Stimulated activated CD8-positive, alpha-beta memory T cell treated with anti-CD3 and anti-CD28 coated beads, Interleukin-15, amount 100 ng/mL, for 48 hours (primary cell): ENCODE data around the gene CEP131.

Experiments used
- DNase-seq, 2 donors: peaks; one replicate each; pipeline ENCODE4 v3.0.0-alpha.2; 2020; ENCODE audit warnings: low read depth in 2 of 2

The CEP131 gene

DNA sequence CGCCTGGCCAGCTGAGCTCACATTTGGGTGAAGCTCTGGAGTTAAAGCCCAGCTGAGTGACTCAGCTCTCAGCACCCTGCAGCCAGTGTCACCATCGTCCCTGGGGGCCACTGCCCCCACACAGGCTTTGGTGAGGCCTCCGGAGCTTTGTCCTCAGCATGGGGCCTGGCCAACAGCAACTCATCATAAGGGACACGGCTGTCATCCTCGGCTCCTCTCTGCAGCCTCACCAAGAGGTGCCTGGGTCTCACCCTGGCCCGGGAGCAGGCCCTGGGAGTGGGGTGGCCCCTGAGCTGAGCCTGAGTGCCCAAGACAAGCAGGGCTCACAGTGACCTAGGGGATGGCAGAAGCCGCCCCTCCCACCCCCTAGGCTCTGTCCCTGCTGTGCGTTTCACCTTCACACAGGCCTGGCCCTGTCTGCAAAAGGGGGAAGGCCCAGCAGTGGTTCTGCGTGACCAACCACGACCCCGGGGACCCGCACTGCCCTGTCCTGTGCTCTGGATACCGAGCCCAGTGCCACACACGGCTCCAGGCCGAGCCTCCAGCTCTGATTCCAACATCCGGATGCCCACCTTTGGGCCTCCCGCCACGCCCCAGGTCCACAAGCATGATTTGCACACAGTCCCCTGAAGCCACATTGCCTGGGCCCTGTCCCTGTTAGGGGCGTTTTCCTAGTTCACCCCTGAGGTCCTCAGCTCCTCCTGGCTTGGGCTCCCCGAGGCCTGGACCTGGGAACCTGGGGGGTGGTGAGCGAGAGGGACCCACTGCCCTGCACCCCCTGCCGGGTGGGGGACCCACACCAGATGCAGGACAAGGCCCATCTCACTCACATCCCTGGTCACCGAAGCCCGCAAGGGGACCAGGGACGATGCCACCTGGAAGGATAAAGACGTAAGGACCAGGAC, 34.9 kb downstream of the CEP131 start:
- no peak for DNase-seq

DNA sequence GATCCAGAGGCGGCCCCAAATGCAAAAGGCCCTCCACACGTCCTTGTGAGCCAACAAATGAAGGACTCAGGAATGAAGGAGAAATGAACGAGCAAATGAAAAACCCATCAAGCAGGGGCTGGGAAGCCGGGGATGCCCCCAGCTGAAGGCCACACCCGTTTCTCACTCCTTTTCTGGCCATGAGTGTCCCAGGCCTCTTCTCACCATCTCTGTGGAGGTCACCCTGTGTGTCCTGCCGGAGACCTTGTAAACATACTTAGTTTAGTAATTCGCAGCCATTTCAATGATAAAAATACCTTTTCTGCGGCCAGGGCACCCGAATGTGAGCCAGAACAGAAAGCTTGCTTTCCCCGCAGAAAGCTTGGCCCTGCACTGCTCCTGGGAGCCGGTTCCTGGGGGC, 35.6 kb downstream of the CEP131 start:
- DNase-seq: no peak

DNA sequence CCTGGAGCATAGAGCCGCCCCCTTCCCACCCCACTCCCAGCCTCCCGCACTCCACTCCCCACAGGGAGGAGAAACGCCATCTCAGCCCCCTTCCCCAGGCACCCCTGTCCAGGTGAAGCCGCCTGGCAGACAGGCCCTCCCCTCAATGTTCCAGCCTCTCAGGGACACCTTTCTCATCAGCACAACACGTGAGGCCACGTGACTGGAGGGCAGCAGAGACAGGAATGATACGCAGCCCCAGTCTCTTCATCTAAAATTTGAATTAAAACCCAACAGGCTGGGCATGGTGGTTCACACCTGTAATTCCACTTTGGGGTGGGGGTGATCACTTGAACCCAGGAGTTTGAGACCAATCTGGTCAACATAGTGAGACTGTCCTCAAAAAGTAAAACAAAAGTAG, 36.6 kb downstream of the CEP131 start:
- DNase-seq: no peak

DNA sequence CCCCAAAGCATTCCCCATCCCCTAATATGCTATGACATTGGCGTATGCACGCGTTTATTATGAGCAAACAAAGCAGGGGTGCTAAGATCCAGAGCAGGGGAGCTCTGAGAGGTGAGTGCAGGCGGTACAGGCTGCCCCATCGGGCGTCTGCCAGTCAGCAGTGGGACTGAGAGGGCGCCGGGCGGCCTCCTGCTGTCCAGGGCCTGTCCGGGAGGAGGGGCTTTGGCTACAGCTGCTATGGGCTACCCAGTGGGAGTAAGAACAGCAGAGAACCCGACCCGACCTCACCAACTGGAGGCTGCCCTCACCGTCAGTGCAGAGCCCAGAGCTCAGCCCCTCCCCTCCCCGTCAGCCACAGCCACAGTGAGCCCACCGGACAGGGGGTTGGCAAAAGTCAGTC, 38.2 kb downstream of the CEP131 start:
- DNase-seq: no peak

DNA sequence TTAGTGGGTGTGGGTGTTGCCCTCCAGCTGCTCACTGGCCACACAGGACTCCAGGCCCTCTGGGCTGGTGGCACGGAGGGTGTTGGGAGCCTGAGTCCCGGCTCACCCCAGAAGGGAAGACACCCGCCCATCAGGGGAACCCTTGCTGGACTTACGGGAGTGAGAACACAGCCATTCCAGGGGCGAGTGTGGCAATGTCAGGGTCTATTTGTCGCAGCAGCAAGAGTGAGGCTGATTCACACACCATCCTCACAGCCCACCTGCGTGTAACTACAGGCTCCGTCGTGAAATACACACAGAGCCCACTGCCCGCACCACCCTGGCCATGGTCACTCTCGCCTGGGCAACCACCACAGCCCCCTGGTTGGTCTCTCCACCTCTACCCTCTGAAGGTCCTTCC, 39.0 kb downstream of the CEP131 start:
- no peak for DNase-seq

DNA sequence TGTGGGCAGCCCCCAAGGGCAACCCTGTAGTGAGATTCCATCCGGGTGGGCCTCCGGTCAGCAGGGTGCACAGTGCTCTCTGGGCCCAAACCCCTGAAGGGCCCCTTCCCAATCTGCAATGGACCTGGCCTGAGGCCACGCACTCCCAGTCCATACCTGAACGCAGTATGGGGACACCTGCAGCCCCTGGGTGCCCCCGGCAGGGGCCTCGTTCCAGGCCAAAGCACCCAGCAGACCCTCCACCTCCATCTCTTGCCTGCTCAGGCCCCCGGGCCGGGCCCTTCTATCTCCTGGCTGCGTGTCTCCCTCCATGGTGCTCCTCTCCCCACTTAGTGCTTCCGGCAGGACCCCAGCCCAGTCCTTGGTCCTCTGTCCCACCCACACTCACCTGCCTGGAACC, 39.4 kb downstream of the CEP131 start:
- DNase-seq: no peak

DNA sequence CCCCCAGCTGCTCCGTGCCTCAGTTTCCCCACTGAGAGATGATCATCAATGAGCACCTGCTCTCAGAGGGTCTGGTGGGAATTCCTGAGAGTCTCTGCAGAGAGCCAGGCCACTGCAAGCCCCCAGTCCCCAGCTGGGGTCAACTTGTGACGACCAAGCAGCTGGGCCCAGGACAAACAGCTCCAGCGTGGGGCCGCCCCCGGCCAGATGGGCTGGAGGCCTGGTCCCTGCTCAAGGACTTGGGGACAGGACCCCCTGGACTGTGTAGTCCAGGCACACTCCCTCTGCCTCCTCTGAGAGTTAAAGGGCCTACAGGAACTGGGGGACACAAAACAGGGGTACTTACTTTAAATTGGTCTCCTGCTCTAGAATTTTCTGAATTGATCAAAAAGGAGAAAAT, 40.2 kb downstream of the CEP131 start:
- DNase-seq: no peak

DNA sequence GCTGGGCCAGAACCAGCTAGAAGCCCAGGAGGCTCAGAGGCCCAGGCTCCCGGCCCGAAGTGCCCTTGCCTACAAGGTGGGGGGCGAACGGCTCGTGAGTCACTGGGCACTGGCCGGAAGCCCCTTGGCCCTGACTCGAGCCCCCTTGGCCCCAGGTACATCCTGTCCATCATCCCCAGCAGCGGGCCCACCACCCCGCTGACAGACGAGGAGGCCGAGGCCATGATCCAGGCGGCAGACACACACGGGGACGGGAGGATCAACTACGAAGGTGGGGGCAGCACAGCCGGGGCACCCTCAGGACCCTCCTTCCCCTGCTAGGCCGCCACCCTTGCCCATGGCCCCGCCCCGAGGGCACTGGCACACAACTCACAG, 41.0 kb downstream of the CEP131 start:
- no peak for DNase-seq

DNA sequence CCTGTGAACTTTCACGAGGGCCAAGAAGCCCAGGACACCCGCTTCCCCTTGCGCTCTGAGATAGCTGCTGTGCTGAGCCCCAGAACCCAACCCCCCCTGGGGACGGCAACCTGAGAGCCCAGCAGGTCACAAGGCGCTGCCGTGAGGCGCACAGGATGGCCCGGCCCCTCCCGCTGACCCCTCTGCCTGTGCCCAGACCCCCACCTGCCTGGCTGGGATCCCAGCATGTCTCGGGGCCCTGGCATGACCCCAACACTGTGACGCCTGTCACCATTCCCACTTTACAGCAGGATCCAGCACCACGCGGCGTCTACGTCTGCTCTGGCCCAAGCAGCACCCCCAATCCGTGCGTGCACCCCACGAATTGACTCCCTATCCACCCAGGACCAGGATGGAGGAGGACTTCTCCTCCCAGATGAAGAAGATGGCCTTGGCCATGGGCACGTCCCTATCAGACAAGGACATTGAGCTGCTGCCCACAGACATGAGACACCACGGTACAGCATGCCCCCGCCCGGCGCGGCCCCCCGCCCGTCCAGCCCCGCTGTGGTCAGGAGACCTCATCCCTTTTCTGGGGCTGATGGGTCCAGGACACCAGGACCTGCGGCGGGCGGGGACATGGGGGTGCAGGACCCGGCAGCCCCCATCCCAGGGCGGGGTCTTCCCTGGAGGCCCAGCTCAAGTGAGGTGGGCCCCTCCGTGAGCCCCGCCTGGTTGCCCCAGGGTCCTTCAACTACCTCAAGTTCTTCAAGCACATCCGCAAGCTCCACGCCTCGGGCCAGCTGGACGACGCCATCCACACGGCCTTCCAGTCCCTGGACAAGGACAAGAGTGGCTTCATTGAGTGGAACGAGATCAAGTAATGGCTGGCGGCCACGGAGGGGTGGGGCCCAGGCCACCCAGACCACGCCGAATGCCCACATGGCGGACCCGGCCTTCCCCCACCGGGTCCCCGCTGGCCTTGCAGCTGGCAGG, 41.6 kb downstream of the CEP131 start:
- no peak for DNase-seq

DNA sequence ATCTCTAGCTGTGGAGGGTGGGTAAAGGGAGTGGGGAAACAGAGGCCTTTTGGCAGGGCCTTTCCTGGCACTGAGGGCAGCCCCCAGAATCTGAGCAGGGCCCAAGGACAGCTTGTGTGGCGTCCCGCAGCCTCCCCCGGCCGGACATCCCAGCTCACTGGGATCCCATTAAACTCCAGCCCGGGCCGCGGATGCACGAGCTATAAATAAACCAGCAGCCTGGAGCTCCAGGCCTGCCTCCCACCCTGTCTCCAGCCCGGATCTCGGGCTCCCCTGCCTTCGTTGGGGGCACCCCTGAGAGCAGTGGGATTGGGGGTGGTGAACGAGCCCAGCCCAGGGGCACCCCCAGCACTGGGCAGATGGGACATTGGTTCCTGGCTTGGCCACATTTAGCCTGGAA, 42.9 kb downstream of the CEP131 start:
- no peak for DNase-seq

DNA sequence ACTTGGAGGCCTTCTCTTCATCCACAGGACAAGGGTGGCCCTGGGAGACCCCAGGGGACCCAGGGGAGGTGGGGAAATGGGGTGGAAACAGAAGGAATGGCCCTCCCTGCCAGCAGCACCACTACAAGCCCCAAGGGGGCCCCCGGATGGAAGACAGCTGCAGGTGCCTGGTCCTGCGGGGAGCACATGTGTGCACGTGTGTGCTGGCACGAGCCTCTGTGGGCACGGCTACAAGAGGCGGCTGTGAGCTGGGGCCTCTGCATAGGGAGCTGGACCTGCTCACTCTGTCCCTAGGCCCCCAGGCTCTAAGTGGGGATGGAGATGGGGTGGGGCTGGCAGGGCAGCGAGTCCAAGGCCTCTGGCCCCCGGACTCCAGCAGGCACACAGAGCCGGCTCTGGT, 43.5 kb downstream of the CEP131 start:
- no peak for DNase-seq

DNA sequence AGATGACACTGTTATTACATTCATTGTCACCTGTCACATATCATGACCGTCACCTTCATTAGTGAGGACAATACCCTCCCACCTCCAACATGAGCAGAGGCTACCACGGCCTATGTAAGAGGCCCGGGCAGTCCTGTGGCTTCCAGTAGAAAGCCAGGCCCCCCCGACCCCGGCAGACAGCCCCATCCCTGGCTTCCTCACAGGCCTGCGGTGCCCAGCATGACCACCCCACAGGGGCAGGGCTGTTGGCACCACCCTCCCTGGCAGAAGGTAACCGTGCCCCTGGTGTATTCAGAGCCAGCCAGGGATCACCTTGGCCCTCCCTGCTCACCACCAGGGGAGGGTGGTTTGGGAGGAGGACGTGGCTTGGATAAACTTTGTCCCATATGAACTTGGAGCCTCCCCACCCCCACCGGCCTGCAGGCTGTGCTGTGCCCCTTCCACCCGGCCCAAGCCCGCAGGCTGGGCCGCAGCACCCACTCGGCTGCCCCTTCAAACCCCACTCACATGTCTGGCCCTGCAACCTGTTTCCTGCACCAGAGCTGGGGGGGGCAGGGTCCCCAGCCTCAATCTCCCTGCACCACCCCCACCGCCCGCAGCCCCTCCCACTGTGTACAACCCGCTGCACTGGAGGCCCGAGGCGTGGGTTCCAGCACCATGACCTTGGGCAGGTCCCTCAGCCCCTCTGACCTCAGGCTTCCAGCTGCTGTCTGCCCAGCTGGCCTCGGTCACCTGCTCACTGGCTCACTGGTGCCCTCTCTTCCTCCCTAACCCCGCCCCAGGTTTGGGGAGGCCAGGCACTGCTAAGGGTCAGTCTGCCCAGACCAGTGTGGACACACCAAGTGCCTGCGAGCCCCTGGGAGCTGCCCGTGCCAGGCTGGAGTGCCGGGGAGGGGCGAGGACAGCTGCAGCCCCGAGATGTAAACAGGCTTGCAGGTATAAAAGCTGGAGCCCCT, 44.4 kb downstream of the CEP131 start:
- no peak for DNase-seq

DNA sequence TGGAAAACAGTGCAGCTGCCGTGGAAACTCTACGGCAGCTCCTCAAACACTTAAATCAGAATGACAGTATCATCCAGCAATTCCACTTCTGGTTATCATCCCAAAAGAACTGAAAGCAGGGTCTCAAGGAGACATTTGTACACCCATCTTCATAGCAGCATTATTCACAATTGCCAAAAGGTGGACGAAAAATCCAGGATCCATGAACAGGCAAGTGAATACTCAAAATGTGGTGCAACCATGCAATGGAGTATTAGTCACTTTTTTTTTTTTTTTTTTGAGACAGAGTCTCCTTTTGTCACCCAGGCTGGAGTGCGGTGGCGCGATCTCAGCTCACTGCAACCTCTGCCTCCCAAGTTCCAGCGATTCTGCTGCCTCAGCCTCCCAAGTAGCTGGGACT, 46.1 kb downstream of the CEP131 start:
- DNase-seq: no peak

DNA sequence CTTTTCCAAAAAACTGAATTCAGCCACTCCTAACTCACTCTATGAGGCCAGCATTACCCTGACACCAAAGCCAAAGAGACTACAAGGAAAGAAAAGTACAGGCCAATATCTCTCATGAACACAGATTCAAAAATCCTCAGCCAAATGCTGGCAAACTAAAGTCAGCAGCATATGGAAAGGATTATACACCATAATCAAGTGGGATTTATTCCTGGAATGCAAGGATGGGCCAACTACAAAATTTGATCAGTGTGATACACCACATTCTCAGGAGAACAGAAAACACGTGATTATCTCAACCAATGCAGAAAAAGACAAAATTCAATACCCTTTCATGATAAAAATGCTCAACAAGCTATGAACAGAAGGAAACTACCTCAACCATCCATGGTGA, 49.0 kb downstream of the CEP131 start:
- no peak for DNase-seq

DNA sequence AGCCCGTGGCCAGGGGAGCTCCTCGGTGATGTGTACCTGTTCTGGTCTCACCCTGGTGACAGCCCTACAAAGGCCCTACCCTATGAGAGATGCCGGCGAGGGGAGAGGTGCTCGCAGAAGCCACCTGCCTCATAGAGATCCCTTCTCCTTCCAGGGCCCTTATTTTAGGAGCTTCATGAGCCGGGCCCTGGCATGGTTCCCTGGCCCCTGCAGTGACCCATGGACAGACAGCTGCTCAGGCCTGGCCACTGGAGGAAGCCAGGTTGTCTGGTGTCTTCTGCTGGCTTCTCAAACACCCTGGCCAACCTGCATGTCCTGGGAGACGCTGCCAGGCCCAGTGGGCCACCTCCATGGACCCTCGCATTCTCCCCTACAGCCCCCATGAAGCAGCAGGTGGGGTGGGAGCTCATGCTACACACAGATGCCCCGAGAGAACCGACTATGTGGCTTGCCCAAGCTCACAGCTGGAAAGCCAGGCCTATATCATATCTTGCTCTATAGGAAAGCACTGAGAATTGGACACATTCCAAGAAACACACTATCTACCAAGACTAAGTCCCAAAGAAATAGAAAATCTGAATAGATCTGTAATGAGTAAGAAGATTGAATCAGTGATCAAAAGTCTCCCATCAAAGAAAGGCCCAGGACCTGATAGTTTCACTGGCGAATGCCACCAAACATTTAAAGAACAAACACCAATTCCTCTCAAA, 49.6 kb downstream of the CEP131 start:
- no peak for DNase-seq

DNA sequence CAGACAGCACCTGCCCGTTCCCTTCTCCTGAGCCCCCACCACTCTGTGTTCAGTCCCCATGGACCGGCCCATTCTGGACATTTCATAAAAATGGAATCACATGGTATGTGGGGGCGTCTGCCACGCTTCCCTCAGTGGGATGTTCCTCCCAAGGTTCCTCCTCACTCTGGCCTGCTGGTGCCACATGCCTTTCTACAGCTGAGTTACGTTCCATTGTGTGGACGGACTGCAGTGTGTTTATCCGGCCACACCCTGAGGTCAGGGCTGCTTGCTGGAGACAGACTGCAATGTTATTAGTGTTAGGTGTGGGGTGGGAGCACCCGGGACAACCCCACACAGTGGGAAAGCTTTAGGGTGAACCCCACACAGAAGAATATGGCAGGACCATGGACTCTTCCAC, 50.8 kb downstream of the CEP131 start:
- no peak for DNase-seq

DNA sequence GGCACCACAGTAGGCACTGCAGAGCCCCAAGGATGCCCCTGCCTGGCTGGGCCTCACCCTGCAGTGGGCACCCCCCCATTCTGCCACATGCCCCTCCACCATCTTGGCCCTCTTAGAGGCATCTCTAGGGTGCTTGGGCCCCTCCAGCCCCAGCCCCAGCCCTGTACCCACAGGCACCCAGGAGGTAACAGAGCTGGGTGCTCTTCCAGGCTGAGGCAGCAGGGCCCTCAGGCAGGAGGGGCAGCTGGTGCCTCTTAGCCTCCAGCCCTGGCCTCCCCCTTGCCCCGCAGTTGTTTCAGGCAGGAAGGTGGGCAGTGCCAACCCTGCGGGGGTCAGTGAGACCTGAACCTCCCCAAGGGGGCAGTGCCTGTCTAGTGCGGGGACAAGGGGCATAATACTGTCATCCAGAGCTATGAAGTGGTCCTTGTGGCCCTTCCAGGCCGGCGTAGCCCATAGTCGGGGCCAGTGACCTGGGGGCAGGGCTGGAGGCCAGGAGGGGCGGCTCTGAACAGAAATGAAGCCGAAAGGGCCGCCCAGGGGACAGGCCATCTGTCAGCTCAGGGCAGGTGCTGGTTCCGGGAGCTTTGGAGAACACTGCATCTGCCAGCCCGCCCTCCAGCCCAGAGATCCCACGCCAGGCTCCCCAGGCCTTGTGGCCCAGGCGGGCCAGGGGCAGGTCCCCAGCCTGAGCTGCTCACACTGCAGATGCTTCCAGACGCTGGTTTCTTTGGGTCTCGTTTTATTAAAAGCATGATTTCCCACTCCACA, 51.9 kb downstream of the CEP131 start:
- no peak for DNase-seq

DNA sequence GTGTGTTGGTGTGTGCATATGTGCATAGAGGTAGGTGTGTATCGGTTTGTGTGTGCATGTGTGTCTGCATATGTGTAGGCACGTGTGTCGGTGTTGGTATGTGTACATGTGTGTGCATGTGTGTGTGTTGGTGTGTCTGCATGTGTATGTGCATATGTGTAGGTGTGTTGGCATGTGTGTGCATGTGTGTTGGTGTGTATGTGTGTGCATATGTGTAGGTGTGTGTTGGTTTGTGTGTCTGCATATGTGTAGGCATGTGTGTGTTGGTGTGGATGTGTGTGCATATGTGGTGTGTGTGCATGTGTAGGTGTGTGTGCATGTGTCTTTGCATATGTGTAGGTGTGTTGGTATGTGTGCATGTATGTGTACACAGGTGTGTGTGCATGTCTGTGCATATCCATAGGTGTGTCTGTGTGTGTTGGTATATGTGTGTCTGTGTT, 52.9 kb downstream of the CEP131 start:
- DNase-seq: no peak

DNA sequence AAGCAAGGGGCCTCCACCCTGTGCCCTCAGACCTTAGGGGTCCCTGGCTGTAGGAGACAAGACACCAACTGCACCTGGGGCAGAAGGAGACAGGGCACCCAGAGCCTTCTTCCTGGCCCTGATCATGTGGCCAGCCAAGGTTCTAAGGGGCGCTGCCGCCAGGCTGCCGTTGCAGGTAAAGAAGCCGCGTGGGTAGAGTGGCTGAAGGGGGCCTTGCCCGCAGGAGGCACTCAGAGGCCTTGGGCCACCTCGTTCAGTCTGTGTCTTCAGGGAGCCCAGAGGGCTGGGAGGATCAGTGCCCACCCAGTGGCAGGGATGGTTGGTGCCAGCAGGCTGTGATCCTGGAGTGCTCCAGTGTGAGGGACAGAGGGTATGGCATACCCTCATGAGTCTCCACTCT, 55.1 kb downstream of the CEP131 start:
- no peak for DNase-seq

DNA sequence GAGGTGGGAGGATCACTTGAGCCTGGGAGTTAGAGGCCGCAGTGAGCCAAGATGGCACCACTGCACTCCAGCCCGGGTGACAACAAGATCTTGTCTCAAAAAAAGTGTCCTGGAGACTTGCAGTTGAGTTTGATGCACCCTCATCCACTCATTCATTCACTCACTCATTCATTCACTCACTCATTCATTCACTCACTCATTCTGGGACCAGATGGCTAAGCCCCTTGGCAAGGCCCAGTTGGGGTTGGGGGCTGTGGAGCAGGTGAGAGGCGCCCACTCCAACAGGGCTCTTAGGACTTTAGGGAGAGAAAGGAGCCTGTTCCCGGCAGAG, 55.6 kb downstream of the CEP131 start:
- DNase-seq: no peak
